ENCODE data around the gene CD72.

The CD72 gene

DNA sequence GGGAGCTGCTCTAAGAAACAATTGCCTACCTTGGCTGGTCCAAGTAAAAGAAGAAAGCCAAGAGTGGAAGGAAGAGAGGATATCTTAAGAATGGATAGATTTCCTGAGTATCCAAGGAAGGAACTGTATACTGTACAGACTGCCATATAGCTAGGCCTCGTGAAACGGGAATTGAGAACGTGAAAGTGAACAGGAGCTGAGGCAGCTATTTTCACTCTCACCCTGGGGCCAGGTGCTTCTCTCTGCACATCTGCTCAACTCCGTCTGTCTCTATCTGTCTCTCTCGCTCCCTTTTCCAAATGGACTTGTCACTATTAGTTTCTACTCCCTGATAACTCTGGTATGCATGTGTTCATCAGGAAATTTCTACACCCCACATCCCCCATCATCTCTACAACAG is 49.0 kb downstream of the CD72 start:
- TF ChIP-seq TEAD4 (IDR thresholded peaks at IDR 0.05), result no peak
- no peak for TF ChIP-seq FOXM1 (IDR thresholded peaks at IDR 0.05; ENCODE audit: borderline replicate concordance, low read depth)
- TF ChIP-seq TCF12 (IDR thresholded peaks at IDR 0.05; ENCODE audit: low read depth), result no peak
- TF ChIP-seq, protein P1, sequence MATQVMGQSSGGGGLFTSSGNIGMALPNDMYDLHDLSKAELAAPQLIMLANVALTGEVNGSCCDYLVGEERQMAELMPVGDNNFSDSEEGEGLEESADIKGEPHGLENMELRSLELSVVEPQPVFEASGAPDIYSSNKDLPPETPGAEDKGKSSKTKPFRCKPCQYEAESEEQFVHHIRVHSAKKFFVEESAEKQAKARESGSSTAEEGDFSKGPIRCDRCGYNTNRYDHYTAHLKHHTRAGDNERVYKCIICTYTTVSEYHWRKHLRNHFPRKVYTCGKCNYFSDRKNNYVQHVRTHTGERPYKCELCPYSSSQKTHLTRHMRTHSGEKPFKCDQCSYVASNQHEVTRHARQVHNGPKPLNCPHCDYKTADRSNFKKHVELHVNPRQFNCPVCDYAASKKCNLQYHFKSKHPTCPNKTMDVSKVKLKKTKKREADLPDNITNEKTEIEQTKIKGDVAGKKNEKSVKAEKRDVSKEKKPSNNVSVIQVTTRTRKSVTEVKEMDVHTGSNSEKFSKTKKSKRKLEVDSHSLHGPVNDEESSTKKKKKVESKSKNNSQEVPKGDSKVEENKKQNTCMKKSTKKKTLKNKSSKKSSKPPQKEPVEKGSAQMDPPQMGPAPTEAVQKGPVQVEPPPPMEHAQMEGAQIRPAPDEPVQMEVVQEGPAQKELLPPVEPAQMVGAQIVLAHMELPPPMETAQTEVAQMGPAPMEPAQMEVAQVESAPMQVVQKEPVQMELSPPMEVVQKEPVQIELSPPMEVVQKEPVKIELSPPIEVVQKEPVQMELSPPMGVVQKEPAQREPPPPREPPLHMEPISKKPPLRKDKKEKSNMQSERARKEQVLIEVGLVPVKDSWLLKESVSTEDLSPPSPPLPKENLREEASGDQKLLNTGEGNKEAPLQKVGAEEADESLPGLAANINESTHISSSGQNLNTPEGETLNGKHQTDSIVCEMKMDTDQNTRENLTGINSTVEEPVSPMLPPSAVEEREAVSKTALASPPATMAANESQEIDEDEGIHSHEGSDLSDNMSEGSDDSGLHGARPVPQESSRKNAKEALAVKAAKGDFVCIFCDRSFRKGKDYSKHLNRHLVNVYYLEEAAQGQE (IDR thresholded peaks at IDR 0.05; ENCODE audit: low read depth), result no peak
- no peak for TF ChIP-seq RAD21 (IDR thresholded peaks at IDR 0.05; ENCODE audit: low read depth)
- TF ChIP-seq CEBPB (IDR thresholded peaks at IDR 0.05), result no peak
- TF ChIP-seq, protein P2, sequence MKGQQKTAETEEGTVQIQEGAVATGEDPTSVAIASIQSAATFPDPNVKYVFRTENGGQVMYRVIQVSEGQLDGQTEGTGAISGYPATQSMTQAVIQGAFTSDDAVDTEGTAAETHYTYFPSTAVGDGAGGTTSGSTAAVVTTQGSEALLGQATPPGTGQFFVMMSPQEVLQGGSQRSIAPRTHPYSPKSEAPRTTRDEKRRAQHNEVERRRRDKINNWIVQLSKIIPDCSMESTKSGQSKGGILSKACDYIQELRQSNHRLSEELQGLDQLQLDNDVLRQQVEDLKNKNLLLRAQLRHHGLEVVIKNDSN (IDR thresholded peaks at IDR 0.05), result no peak
- no peak for TF ChIP-seq NFIC (IDR thresholded peaks at IDR 0.05)
- no peak for TF ChIP-seq EP300 (IDR thresholded peaks at IDR 0.05; ENCODE audit: borderline replicate concordance)
- no peak for TF ChIP-seq EGR1 (IDR thresholded peaks at IDR 0.05)

DNA sequence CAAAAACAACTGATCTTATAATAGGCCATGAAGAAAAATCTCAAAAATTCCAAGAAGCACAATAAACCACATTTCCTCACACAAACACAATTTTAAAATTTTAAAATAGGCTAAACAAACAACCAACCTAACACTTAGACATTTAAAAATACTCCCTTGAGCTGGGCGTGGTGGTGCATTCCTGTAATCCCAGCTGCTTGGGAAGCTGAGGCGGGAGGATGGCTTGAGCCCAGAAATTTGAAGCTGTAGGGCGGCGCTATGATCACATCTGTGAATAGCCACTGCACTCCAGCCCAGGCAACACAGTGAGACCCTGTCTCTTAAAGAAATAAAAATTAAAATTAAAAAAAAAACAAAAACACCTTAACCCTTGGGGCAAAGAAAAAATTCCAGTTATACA is 50.0 kb downstream of the CD72 start:
- no peak for TF ChIP-seq TAF1 (IDR thresholded peaks at IDR 0.05; ENCODE audit: low read depth)
- peak; percentile 12; the same call in 1 of the 2 replicates for TF ChIP-seq RAD21 (IDR thresholded peaks at IDR 0.05; ENCODE audit: low read depth)

DNA sequence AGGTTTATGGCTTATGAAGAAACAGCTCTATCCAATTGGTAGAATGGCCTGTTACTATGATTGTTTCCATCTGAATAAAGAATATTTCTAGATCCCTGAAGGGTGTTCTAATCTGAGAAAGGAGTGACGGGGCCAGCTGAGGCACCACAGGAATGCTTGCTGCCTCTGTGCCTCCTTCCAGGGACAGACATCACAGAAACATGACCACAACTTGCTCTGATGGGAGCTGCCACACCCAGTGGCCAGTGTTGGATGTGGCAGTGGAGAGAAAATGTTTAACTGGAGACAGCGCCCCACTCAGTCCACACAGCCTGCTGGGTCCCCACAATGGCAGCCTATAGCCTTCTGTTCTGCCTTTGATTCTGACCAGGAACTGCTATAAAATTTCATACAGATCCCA is 51.8 kb downstream of the CD72 start:
- TF ChIP-seq FOXM1 (IDR thresholded peaks at IDR 0.05; ENCODE audit: borderline replicate concordance, low read depth) (no peak), TCF12 (IDR thresholded peaks at IDR 0.05; ENCODE audit: low read depth) (no peak), ZBTB7A (IDR thresholded peaks at IDR 0.05; ENCODE audit: low read depth) (no peak), CEBPB (IDR thresholded peaks at IDR 0.05) (no peak), RAD21 (IDR thresholded peaks at IDR 0.05; ENCODE audit: low read depth) (no peak), EGR1 (IDR thresholded peaks at IDR 0.05) (no peak)
- TF ChIP-seq, protein P2 (IDR thresholded peaks at IDR 0.05), result no peak

DNA sequence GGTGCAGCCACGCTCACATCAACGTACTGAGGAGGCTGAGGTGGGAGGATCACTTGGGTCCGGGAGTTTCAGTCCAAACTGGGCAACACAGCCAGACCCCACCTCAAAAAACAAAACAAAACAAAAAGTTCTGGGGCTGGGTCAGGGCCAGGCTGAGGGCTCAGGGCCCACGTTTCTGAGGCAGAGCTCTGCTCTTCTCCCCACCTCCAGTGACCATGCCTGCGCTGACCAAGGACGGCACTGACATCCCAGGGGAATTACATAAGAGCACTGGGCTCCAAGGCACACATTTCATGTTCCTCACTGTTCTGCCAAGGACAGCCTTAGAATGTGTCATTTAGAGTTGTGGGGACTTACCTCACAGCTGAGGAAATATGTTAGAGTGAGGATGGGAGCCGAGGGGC is 53.6 kb downstream of the CD72 start:
- TF ChIP-seq EP300 (IDR thresholded peaks at IDR 0.05; ENCODE audit: borderline replicate concordance), result no peak
- no peak for TF ChIP-seq EGR1 (IDR thresholded peaks at IDR 0.05)

DNA sequence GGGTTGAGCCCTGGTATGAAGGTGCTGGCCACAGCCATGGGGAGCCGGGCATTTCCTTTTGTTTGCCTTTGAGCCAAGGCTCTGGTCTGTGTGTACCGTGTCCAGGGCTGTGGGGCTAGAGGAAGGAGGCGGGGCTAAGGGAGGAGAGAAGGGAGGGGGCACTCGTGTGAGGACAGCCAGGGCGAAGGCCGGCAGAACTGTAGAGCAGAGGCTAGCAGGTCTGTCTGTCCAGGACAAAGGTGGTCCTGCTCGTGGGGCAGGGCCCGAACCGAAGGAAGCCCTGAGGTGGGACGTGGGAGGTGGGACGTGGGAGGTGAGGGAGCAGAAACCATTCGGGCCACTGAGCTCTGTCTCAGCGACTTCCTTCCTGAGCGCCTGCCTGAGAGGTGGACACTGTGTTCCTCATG is 54.4 kb downstream of the CD72 start:
- TF ChIP-seq TAF1 (IDR thresholded peaks at IDR 0.05; ENCODE audit: low read depth) (no peak), EGR1 (IDR thresholded peaks at IDR 0.05) (no peak), TEAD4 (IDR thresholded peaks at IDR 0.05) (no peak), CREB1 (IDR thresholded peaks at IDR 0.05; ENCODE audit: low read depth) (no peak), NFIC (IDR thresholded peaks at IDR 0.05) (no peak), CEBPB (IDR thresholded peaks at IDR 0.05) (no peak), TCF12 (IDR thresholded peaks at IDR 0.05; ENCODE audit: low read depth) (no peak), RAD21 (IDR thresholded peaks at IDR 0.05; ENCODE audit: low read depth) (no peak), ZBTB7A (IDR thresholded peaks at IDR 0.05; ENCODE audit: low read depth) (no peak), YY1 (IDR thresholded peaks at IDR 0.05; ENCODE audit: low read depth) (no peak), EP300 (IDR thresholded peaks at IDR 0.05; ENCODE audit: borderline replicate concordance) (no peak), FOXM1 (IDR thresholded peaks at IDR 0.05; ENCODE audit: borderline replicate concordance, low read depth) (no peak)
- TF ChIP-seq, protein P2 (IDR thresholded peaks at IDR 0.05), result no peak
- TF ChIP-seq, protein P3, sequence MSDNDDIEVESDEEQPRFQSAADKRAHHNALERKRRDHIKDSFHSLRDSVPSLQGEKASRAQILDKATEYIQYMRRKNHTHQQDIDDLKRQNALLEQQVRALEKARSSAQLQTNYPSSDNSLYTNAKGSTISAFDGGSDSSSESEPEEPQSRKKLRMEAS (IDR thresholded peaks at IDR 0.05), result no peak
- TF ChIP-seq, protein P1 (IDR thresholded peaks at IDR 0.05; ENCODE audit: low read depth), result no peak

DNA sequence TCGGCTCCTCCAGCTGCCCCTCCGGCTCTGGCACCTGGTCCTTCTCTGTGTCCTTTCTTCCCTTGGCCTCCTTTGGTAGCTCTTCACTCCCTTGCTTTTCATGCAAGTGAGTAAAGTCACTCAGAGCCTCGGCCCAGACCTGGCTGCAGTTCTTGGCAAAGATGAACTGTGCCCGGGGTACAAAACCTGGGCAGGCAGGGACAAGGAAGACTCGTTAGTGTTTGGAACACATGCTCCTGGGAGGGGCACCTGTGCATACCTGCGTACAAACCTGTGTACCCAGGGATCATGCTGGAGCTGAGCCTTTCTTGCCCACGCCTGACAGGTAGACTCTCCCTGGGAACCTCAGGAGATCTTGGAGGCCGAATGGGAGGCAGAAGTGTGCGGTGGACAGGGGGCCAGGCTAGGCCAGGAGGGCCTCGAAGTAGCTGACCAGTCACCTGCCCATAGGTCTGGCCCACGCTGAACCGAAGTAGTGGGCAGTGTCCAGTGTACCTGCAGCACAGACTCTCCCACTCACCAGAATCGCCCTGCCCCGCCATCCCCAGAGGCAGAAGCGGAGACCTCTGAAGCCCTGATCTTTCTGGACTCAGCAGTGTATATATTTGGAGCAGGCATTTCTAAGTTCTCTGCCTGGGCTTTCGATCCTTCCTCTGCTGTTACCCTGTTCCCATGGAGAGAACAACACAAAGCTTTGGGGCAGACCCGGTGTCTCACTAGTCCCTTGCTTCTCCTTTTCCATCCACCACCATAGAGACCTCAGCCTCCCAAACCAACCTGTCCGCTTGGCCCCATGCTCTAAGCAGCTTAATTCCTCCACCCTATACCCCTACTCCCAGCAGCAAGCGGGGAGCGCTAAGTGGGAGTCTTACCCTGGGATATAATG is 55.1 kb downstream of the CD72 start:
- no peak for TF ChIP-seq EGR1 (IDR thresholded peaks at IDR 0.05)
- TF ChIP-seq RAD21 (IDR thresholded peaks at IDR 0.05; ENCODE audit: low read depth), result no peak
- no peak for TF ChIP-seq YY1 (IDR thresholded peaks at IDR 0.05; ENCODE audit: low read depth)
- no peak for TF ChIP-seq EP300 (IDR thresholded peaks at IDR 0.05; ENCODE audit: borderline replicate concordance)
- TF ChIP-seq TAF1 (IDR thresholded peaks at IDR 0.05; ENCODE audit: low read depth), result no peak
- TF ChIP-seq TEAD4 (IDR thresholded peaks at IDR 0.05), result no peak
- TF ChIP-seq CEBPB (IDR thresholded peaks at IDR 0.05), result no peak
- no peak for TF ChIP-seq ZBTB7A (IDR thresholded peaks at IDR 0.05; ENCODE audit: low read depth)
- TF ChIP-seq, protein P3 (IDR thresholded peaks at IDR 0.05), result no peak
